ENCODE measurements around the gene STK24. TPM values are rescaled to one million over a fixed set of nuclear protein-coding genes. Genes with fewer than 3 reads are reported as not detected.

STK24 gene
- total RNA-seq, 1 donor from 2014 or later = 168 TPM

GRCh38 chr13:98474761-98475160, 102.1 kb downstream of the STK24 start:
- H3K36me3 ChIP-seq (ENCODE audit: control insufficient read depth, insufficient read depth, low read length) = peaks cover 29% of the 10 kb centered on the region
- H3K27me3 ChIP-seq (ENCODE audit: control insufficient read depth, insufficient read depth, low read length) = no peaks in the 10 kb centered on the region
- no peak for TF ChIP-seq CTCF (IDR thresholded peaks at IDR 0.05; ENCODE audit: insufficient read depth, low read length, severe bottlenecking)
- DNase-seq (ENCODE audit: low read depth) (no peak), FAIRE-seq (no peak)
- H3K4me3 ChIP-seq (ENCODE audit: low read depth, low read length) = no peak overlapping the region

- FAIRE-seq = no peak
- Histone ChIP-seq H3K27me3 (ENCODE audit: control insufficient read depth, insufficient read depth, low read length) (no peaks in the 10 kb centered on the region), H3K4me3 (ENCODE audit: low read depth, low read length) (no peak overlapping the region), H3K36me3 (ENCODE audit: control insufficient read depth, insufficient read depth, low read length) (peaks cover 29% of the 10 kb centered on the region)
- no peak for TF ChIP-seq CTCF (IDR thresholded peaks at IDR 0.05; ENCODE audit: insufficient read depth, low read length, severe bottlenecking)
- DNase-seq (ENCODE audit: low read depth) = no peak
Measured at GRCh38 chr13:98474292-98474691, 102.6 kb downstream of the STK24 start.

- FAIRE-seq = no peak
- Histone ChIP-seq H3K4me3 (ENCODE audit: low read depth, low read length) (no peak overlapping the region), H3K36me3 (ENCODE audit: control insufficient read depth, insufficient read depth, low read length) (peaks cover 30% of the 10 kb centered on the region), H3K27me3 (ENCODE audit: control insufficient read depth, insufficient read depth, low read length) (no peaks in the 10 kb centered on the region)
- no peak for DNase-seq (ENCODE audit: low read depth)
- TF ChIP-seq CTCF (IDR thresholded peaks at IDR 0.05; ENCODE audit: insufficient read depth, low read length, severe bottlenecking) = no peak
Measured at GRCh38 chr13:98473788-98474144, 103.1 kb downstream of the STK24 start.

GRCh38 chr13:98473135-98473787, 103.6 kb downstream of the STK24 start:
- TF ChIP-seq CTCF (IDR thresholded peaks at IDR 0.05; ENCODE audit: insufficient read depth, low read length, severe bottlenecking) = no peak
- H3K27me3 ChIP-seq (ENCODE audit: control insufficient read depth, insufficient read depth, low read length) = no peaks in the 10 kb centered on the region
- FAIRE-seq = no peak
- H3K4me3 ChIP-seq (ENCODE audit: low read depth, low read length) = no peak overlapping the region
- DNase-seq (ENCODE audit: low read depth) = no peak
- peaks cover 35% of the 10 kb centered on the region for H3K36me3 ChIP-seq (ENCODE audit: control insufficient read depth, insufficient read depth, low read length)

GRCh38 chr13:98471934-98472333, 105.0 kb downstream of the STK24 start:
- no peak for TF ChIP-seq CTCF (IDR thresholded peaks at IDR 0.05; ENCODE audit: insufficient read depth, low read length, severe bottlenecking)
- Histone ChIP-seq H3K27me3 (ENCODE audit: control insufficient read depth, insufficient read depth, low read length) (no peaks in the 10 kb centered on the region), H3K36me3 (ENCODE audit: control insufficient read depth, insufficient read depth, low read length) (peaks cover 35% of the 10 kb centered on the region), H3K4me3 (ENCODE audit: low read depth, low read length) (no peak overlapping the region)
- no peak for DNase-seq (ENCODE audit: low read depth)
- FAIRE-seq = no peak

GRCh38 chr13:98470920-98471319, 106.0 kb downstream of the STK24 start:
- Histone ChIP-seq H3K27me3 (ENCODE audit: control insufficient read depth, insufficient read depth, low read length) (no peaks in the 10 kb centered on the region), H3K36me3 (ENCODE audit: control insufficient read depth, insufficient read depth, low read length) (peaks cover 43% of the 10 kb centered on the region), H3K4me3 (ENCODE audit: low read depth, low read length) (no peak overlapping the region)
- no peak for TF ChIP-seq CTCF (IDR thresholded peaks at IDR 0.05; ENCODE audit: insufficient read depth, low read length, severe bottlenecking)
- no peak for DNase-seq (ENCODE audit: low read depth)
- FAIRE-seq = peak; percentile 95
